Skeletal muscle tissue (tissue), 4 donors: ENCODE measurements around the gene SPN. TPM values are rescaled to one million over a fixed set of nuclear protein-coding genes. Genes with fewer than 3 reads are reported as not detected.

Source experiments
- H3K27ac ChIP-seq: one replicate; pipeline ENCODE4 v1.7.0; 2013; ENCODE audit warnings: mild to moderate bottlenecking, low read depth, low read length, inconsistent platforms
- H3K27me3 ChIP-seq, 3 donors: one replicate each; pipeline ENCODE4 v1.7.0; 2013; ENCODE audit warnings: low read length in 3 of 3; ENCODE audit not compliant: control insufficient read depth in 3 of 3, insufficient read depth in 3 of 3
- H3K36me3 ChIP-seq, 3 donors: one replicate each; pipeline ENCODE4 v1.7.0; 2013; ENCODE audit warnings: low read length in 3 of 3; ENCODE audit not compliant: control insufficient read depth in 3 of 3, insufficient read depth in 3 of 3
- H3K4me1 ChIP-seq, 3 donors: one replicate each; pipeline ENCODE4 v1.7.0; 2013; ENCODE audit warnings: low read length in 3 of 3, mild to moderate bottlenecking in 3 of 3; ENCODE audit not compliant: control insufficient read depth in 3 of 3, insufficient read depth in 3 of 3
- H3K4me3 ChIP-seq, 3 donors: one replicate each; pipeline ENCODE4 v1.7.0; 2013; ENCODE audit warnings: low read length in 3 of 3
- H3K9ac ChIP-seq, 3 donors: one replicate each; pipeline ENCODE4 v1.7.0; 2013; ENCODE audit warnings: low read length in 3 of 3, mild to moderate bottlenecking in 3 of 3, moderate library complexity in 2 of 3, low read depth in 1 of 3
- H3K9me3 ChIP-seq, 3 donors: one replicate each; pipeline ENCODE4 v1.7.0; 2013; ENCODE audit warnings: low read length in 3 of 3; ENCODE audit not compliant: control insufficient read depth in 3 of 3
- total RNA-seq: library from RNA; depleted of rRNA; stranded (reverse); fragments of >200 nt; gene quantifications from one replicate; pipeline ENCODE4 v1.2.3, GENCODE V29; 2014
- donor health status: Osteomylitis.

SPN gene
- total RNA-seq, 1 donor from 2014 or later = 1.0 TPM

DNA sequence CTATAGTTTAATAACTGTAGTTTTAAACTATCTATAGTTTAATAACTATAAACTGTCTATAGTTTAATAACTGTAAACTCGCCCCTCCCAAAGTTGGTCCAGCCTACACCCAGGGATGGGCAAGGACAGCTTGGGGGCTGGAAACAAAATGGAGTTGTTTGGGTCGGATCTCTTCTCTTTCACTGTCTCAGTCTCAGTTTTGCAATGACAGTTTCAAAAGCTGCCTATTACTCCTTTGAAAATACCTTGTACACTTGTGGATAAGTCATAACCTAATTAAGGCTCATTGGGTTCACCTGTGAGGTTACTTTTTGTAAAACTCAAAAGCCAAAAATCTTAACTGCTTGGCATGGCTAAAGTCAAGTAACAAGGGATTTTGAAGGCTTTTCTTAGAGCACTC lies 51.3 kb downstream of the SPN start:
- H3K27me3 ChIP-seq = no peaks in the 10 kb centered on the region
- H3K4me1 ChIP-seq = peaks cover 0 to 2% (median 0%) of the 10 kb centered on the region in 3 donors

DNA sequence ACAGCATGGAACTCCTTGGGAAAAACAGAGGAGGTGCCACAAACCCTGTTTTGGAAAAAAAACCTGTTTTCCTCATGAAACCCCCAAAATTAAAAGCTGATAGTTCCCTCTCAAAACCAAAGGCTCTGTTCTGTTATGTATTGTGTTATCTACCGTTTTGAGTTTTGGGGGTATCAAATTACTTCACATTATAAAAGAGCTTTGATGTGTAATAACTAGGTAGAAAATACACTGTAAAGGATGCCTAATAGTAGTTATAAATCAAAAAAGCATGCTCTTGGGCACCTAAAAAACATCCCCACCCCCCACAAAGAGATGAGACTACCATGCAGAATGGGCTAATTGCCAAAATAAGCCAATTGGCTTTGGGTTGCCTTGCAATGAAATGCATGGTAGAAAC lies 51.9 kb downstream of the SPN start:
- Histone ChIP-seq H3K27me3 (no peaks in the 10 kb centered on the region), H3K36me3 (no peaks in the 10 kb centered on the region), H3K4me1 (peaks cover 0 to 2% (median 0%) of the 10 kb centered on the region in 3 donors)

More for the DNA sequence above, 51.3 kb downstream of the SPN start:
- no peak overlapping the region for H3K9ac ChIP-seq
- H3K36me3 ChIP-seq = no peaks in the 10 kb centered on the region
- H3K4me3 ChIP-seq = no peak overlapping the region
- H3K9me3 ChIP-seq = no peaks in the 10 kb centered on the region
- no peak overlapping the region for H3K27ac ChIP-seq

DNA sequence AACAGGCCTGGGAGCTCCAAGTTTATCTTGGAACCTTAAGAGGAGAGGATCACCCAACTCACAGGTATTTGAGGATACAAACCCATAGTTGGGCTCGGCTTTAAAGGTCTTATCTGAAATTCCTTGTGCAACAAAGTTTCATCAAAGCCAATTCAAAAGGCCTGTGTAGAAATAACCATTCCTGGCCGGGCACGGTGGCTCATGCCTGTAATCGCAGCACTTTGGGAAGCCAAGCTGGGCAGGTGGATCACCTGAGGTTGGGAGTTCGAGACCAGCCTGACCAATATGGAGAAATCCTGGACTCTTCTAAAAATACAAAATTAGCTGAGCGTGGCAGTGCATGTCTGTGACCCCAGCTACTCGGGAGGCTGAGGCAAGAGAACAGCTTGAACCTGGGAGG lies 54.1 kb downstream of the SPN start:
- H3K4me3 ChIP-seq = no peak overlapping the region
- H3K9ac ChIP-seq = no peak overlapping the region
- H3K9me3 ChIP-seq = no peaks in the 10 kb centered on the region
- no peaks in the 10 kb centered on the region for H3K4me1 ChIP-seq
- no peaks in the 10 kb centered on the region for H3K27me3 ChIP-seq
- no peak overlapping the region for H3K27ac ChIP-seq
- H3K36me3 ChIP-seq = no peaks in the 10 kb centered on the region

More for the DNA sequence above, 51.9 kb downstream of the SPN start:
- H3K9me3 ChIP-seq = no peaks in the 10 kb centered on the region
- H3K27ac ChIP-seq = no peak overlapping the region
- H3K4me3 ChIP-seq = no peak overlapping the region
- no peak overlapping the region for H3K9ac ChIP-seq

DNA sequence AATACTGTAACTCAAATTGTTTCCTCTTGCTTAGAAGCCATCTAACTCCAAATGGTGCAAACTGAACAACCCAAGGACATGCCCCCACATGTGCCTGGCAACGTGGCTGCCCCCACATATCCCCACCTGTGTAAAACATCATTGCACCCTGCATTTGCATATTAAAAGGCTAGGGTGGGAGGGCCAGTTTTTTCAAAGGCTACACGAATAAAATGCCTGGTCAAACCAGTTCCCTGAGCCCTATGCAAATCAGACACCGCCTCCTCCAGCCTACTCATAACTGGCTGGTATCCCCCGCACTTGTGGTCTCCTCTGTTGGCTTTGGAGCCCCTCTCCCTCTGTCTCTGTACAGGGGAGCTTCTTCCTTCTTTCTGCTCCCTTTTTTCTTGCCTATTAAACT lies 56.0 kb downstream of the SPN start:
- Histone ChIP-seq H3K27ac (no peak overlapping the region), H3K4me3 (no peak overlapping the region), H3K9me3 (no peaks in the 10 kb centered on the region), H3K9ac (no peak overlapping the region), H3K36me3 (no peaks in the 10 kb centered on the region), H3K4me1 (no peaks in the 10 kb centered on the region), H3K27me3 (no peaks in the 10 kb centered on the region)

Other genes starting within 250 kb of the SPN start
- gene BOLA2, start 208.9 kb upstream of the SPN start, total RNA-seq = 25.6 TPM
- 2.6 TPM for gene SLX1B, start 208.7 kb upstream of the SPN start, total RNA-seq
- 2.6 TPM for gene SULT1A4, start 203.3 kb upstream of the SPN start, total RNA-seq
- gene NPIPB12, start 156.8 kb upstream of the SPN start, total RNA-seq = 11.0 TPM
- gene QPRT, start 15.9 kb downstream of the SPN start, total RNA-seq = 34.4 TPM
- 1.0 TPM for gene C16orf54, start 82.7 kb downstream of the SPN start, total RNA-seq
- not detected for gene ZG16, start 115.0 kb downstream of the SPN start, total RNA-seq
- gene KIF22, start 127.5 kb downstream of the SPN start, total RNA-seq = 33.4 TPM
- 141 TPM for gene MAZ, start 143.3 kb downstream of the SPN start, total RNA-seq
- 0.52 TPM for gene PRRT2, start 148.9 kb downstream of the SPN start, total RNA-seq
- 8.9 TPM for gene PAGR1, start 152.9 kb downstream of the SPN start, total RNA-seq
- gene MVP, start 157.2 kb downstream of the SPN start, total RNA-seq = 28.2 TPM
- 24.5 TPM for gene CDIPT, start 200.0 kb downstream of the SPN start, total RNA-seq
- gene SEZ6L2, start 236.3 kb downstream of the SPN start, total RNA-seq = 2.1 TPM
- gene ASPHD1, start 237.2 kb downstream of the SPN start, total RNA-seq = not detected